Erythroblast (primary cell): Measurements from ENCODE around the gene CXXC4.

ENCODE experiments used
- DNase-seq, 2 experiments: peaks; one replicate each; lab custom pipeline; 2025; lab: John Stamatoyannopoulos, UW
- GATA1 ChIP-seq: IDR thresholded peaks from 2 replicates; pipeline ENCODE4 v1.6.1; 2011; ENCODE audit warnings: low read depth, mild to moderate bottlenecking, control low read depth, low read length, moderate library complexity
- POLR2A ChIP-seq: IDR thresholded peaks from 2 replicates; pipeline ENCODE4 v1.6.1; 2011; ENCODE audit warnings: mild to moderate bottlenecking, low read length

CXXC4 gene

DNA sequence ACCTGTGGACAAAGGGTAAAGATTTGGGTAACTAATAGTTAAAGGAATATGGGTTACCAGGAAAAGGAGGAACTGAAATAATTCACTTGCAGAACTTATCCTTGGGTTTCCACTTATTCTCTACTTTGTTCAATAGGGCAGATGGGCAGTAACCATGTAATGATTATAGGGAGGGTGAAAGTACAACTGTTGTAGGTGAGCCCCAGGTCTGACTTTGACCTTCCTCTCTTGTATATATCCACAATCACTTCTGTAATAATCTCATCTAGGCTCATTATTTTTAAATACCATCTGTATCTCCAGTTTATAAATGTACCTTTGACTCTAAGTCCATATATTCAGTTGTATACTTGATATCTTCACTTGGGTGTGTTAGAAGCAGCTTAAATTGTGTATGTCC, 32.1 kb downstream of the CXXC4 start:
- TF ChIP-seq POLR2A = no peak
- TF ChIP-seq GATA1 = no peak
- DNase-seq = no peak

DNA sequence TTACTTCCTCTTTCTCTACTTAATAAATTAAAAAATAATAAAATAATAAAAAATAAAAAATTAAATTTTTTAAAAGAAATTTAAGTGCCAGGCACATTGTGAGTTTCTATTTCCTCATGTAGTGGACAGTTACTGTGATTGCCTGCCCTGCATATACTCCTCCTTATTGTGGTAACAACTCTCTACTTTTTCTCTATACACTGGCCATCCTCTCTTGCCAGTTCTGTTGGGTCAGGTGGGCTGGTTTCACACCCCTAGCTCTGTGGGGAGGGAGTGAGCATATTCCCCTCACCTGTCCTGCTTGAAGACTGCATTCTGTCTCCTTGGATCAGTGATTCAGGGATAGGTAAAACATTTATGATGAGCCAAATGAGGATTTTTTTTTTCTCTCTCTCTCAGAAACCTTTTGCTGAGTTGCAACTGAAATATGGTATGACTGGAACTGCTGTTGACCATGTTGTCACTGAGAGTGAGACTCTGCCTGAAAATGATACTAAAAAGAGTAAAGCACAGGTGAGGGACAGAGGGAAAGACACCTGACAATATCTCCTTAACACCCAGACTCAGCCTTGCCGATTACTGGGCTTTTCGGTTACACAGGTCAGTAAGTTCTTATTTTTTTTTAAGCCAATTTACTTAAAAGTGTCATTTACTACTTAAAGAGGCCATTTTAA, 37.2 kb downstream of the CXXC4 start:
- TF ChIP-seq POLR2A (no peak), GATA1 (no peak)
- DNase-seq = no peak

DNA sequence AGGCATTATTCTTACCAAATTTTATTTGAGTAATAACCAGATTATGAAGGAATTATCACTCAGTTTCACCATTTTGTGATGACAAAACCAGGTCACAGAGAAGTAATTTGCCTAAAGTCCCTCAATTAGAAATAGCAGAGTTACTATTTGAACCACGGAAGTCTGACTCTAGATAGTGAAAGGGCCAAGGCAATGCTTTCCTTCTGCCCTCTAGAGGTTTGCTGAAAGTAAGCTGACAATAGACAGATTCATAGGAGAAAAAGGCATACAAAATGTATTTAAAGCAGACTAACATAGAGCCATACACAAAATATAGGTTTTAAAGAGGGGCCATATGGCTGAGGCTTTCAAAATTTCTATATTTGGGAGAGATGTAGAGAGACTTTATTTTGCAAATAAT, 43.1 kb downstream of the CXXC4 start:
- TF ChIP-seq GATA1 (no peak), POLR2A (no peak)
- DNase-seq = no peak

DNA sequence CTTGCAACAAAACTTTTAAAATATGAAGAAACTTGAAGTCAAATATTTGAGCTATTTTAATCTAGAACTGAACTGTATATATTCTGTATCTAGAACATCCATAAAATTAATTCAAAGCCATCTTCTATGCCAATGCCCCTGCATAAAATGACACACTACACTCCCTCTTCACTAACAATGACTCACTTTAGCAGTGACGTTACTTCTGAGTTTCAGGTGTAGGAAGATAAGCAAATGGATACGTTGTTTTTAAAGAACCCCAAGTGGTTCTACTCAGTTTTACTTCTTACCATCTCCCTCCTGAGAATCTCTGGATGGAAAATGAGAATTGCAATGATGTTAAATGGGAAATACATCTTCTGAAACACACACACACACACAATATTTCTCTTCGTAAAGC, 45.2 kb downstream of the CXXC4 start:
- no peak for DNase-seq
- TF ChIP-seq POLR2A = no peak
- no peak for TF ChIP-seq GATA1

DNA sequence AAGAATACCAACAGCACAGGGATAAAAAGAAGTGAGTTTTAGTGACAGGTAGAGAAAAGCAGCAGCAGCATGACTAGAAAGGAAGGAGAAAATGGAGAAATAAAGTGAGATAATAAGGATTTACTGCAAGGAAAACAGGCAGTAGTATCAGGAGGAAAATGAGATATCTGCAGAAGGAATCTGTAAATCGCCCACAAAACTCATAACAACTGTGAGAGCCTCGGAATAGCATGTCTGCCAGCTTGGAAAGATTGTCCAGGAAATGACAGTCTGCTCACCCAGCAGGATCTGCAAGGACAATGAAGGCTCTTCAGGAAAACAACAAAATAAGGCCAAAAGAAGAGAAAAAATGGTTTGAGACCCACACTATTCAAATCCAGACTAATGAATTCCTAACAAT, 47.4 kb downstream of the CXXC4 start:
- no peak for DNase-seq
- TF ChIP-seq POLR2A (no peak), GATA1 (no peak)

DNA sequence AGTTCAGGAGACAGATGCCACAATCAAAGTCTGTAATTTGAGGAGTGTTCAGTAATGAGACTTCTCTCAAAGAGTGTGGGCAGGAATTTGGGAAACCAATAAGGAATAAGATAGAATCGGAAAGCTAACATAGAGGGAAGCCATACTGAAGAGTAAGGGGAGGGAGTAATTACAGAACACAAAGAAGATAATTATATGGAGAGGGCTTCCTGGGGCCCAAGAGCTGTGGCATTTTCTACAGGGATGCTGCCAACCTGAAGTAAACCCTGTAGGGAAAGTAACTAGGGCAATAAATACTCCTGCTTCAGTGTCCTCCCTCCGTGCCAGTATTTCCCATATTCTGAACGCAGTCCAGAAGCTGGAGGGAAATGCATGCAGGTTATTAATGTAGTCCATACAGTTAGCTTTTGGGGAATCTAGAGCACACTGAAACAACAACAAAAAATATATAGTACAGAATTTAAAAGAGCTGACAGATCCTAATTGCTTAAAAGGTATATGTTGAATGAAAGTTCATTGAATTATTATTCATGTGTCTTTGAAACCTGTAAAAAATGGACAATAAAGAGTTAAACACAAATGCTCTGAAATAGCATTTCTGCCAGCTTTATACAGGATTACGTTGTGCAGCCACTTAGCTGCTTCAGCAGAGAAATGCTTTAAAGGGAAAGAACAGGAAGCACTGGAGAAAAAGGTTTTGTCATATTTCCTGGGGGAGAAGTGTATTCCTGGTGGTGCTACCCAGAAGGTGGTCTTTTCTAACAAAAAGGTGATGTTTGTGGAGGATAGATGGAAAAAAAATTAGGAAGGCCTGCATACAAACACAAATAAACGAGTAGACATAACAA, 48.0 kb downstream of the CXXC4 start:
- no peak for TF ChIP-seq GATA1
- TF ChIP-seq POLR2A = no peak
- no peak for DNase-seq

DNA sequence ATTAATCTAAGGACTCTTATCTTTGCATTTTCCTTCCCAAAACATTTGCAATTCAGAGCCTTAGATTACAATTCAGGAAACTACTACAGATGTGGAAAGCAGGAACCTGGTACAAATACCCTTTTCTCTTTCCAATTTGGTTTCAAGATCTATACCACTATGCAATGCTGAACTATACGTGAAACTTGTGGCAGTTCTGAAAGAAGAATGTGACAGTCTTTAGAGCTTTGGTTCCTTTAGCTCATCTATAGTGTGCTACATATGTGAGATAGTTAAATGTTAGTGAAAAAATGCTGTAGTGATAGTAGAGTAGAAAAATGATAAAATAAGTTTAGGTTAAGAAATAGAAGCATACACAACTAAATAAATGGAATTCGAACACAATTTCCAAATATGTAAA, 50.0 kb downstream of the CXXC4 start:
- TF ChIP-seq POLR2A (no peak), GATA1 (no peak)
- DNase-seq = no peak

DNA sequence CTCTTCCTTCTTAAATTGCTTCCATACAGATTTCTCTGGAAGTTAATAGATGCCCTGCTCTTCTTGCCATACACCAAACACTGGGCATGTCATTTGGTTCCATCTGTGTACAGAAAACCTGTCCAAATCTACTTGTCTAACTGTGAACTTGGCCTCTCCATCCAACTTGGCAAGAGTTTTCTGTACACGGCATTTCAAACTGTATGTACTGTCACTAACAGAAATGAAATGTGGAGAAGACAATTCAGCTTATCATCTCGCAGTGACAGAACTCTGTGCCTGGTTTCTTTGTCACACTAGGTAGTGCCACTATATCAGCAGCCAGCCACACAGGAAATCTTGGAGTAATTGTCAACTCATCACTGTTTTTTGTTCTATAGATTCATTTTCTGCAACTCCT, 58.2 kb downstream of the CXXC4 start:
- DNase-seq = no peak
- TF ChIP-seq POLR2A = no peak

DNA sequence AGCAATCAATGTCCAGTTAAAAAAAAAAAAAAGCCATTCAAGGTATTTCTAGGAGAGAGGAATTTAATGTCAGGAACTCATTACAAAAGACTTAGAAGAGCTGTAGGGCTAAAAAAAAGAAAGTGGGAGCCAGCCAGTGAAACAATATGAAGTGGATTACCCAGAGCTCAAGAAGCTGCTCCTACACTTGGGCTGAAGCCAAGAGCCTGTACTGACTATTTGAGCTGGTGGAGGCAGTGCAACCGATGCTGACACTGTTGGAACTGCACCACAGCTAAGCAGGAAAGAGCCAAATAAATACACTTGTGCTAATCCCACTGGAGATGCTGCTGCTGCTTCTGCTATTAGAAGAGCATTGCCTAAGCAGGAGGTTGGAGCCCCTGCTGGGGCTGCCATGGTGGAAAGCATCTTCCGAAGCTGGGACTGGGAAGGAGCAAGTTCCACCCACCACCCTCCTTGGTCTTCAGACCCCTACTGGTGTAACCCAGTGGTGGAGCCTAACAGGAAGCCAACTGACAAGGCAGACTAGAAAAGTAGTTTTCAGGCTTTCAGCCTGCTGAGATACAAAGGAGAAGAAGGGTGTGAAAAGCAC, 65.4 kb downstream of the CXXC4 start:
- no peak for DNase-seq
- TF ChIP-seq POLR2A = no peak
- no peak for TF ChIP-seq GATA1

DNA sequence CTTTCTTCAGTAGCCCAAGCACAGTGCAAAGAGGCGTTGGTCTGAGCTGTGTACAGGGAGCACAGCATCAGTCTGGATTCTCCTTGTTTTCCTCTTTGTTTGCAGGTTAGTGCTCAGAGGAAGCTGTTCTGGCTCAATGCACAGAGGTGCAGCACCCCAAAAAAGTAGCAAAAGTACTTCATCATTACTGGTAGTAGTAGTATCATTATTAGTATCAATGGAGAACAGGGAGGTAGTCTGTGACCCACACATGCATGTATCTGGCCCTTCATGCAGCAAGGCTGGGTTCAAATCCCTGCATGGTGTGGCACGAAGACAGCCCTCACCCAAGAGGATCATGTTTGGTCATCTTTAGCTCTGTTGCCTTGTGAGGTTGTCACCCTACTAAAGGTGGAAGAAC, 68.7 kb downstream of the CXXC4 start:
- DNase-seq = no peak
- TF ChIP-seq GATA1 = no peak
- TF ChIP-seq POLR2A = no peak

DNA sequence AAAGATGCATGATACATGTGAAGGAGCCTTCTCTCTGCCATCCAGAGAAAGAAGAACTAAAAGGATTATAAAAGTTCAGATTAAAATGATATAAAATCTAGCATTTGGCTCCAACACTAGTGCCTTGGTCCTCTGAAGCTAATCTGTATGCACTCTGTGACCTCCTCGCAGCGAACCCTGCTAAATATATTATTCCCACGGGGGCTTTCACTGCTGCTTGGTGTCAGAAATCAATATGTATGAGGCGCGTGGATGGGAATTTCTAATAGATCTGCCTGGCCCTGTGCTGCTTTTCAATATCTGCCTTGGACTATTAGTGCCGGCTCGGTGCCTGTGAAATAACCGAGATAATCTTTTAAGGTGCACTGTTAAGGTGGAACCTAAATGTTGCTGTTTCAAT, 69.7 kb downstream of the CXXC4 start:
- no peak for DNase-seq
- TF ChIP-seq GATA1 (no peak), POLR2A (no peak)

DNA sequence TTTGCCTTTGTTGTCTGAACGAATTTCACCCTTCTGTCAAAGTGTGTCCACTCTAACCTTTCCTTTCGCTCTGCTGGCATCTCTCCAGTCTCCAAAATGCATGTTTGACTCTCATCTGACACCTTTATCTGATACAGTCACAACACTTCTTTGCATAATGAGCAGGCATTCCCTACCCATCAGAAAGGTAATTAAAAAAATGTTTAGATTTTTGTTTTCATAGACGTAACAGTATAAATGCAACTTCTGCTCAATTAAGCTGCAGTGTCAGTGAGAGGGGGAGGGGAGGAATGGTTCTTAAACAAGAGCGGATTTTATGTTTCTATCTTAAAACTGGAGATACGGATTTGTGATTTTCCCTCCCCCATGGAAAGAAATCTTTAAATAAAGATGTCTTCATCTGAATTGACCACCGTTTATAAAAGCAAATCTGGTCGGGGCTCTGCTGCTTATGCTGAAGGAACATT, 70.2 kb downstream of the CXXC4 start:
- DNase-seq = no peak
- TF ChIP-seq POLR2A (no peak), GATA1 (no peak)

DNA sequence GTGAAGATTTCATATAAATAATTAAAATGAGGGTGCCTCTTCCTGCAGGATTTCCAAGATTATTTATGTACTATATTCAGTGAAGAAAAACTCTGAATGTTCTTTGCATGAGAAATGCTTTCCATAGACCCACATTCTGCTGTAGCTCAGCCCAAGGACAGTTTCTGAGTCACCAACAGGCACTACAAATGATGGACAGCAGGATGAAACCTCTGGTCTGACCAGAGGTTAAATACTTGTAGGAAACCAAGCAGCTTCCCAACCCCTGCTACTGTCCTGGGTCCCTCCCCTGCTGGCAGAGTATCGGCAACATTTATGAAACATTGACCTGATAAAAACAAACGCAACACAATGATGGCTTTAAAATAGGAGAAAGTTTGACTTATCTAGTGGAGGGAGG, 73.1 kb downstream of the CXXC4 start:
- DNase-seq = no peak
- TF ChIP-seq POLR2A (no peak), GATA1 (no peak)

DNA sequence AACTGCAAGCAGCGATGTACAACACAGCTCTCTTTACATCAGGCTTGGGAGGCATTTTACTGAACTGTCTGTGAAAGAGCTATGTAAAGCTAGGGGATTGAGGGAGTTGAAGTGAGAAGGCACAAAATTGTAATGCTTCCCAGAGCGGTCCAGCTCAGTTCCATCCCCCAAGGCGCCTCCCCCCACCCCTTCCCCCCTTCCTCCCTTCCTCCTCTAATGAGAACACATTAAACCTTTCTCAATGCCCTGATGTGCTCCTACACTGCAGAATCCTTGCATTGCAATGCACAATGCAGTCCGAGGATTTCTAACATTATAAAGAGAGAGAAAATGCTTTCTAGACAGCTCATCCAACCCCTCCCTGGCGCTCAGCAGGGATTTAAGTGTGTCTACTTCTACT, 73.9 kb downstream of the CXXC4 start:
- no peak for TF ChIP-seq GATA1
- no peak for TF ChIP-seq POLR2A
- no peak for DNase-seq
